ENCODE measurements around the gene CHRD.

DNA sequence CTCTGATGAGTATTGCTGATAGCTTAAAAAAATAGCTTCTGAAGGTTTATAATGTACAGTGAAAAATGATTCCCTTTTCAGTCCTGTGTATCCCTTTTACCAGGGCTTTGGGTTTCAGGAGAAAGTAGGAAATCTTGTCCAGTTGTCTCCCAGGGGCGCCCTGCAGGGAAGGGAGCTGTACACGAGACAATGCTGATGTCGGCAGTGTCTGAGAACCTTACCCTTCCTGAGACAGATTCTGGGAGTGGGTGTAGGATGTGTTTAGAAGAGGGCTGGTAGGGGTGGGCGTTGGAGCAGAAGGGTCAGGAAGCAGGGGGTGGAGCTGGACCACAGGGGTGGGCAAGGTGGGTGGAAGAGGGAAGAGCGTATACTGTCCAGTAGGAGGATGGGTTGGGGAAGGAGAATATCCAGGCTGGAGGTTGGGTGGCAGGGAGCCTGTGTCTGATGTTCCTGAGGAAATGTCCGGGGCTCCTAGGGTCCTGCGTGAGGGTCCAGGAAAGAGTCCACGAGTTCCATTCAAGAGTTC lies 7.5 kb upstream of the CHRD start:
- TF ChIP-seq CTCF (IDR thresholded peaks at IDR 0.05 in 8 of 11, conservative IDR thresholded peaks at IDR 0.05 in 3 of 11) (no peak), POLR2A (IDR thresholded peaks at IDR 0.05) (no peak)
